HepG2 (cell line): ENCODE data around the gene STK4. TPM values are rescaled to one million over a fixed set of nuclear protein-coding genes. Genes with fewer than 3 reads are reported as not detected.

Experiments used
- CBX5 ChIP-seq: sonication (generic); formaldehyde crosslinking; IDR thresholded peaks from 2 replicates; pipeline ENCODE4 v1.4.0; 2020; ENCODE audit warnings: missing genetic modification reagents, borderline replicate concordance
- MBNL3 ChIP-seq: fragments of 250-450 bp; sonication (Bioruptor Pico); conservative IDR thresholded peaks from 2 replicates; pipeline ENCODE4 v1.8.0; 2022; ENCODE audit warnings: mild to moderate bottlenecking, inconsistent platforms
- PITX1 ChIP-seq: sonication (generic); formaldehyde crosslinking; IDR thresholded peaks from 2 replicates; pipeline ENCODE4 v1.5.1; 2020; ENCODE audit warnings: mild to moderate bottlenecking, missing genetic modification reagents
- RORA ChIP-seq: sonication (generic); formaldehyde crosslinking; IDR thresholded peaks from 2 replicates; pipeline ENCODE4 v1.5.0; 2020; ENCODE audit warnings: mild to moderate bottlenecking, missing genetic modification reagents, moderate library complexity
- SAP130 ChIP-seq: IDR thresholded peaks from 2 replicates; pipeline ENCODE4 v1.6.1; 2016; ENCODE audit warnings: low read depth
- SUZ12 ChIP-seq: fragments of 150-350 bp; IDR thresholded peaks from 2 replicates; pipeline ENCODE4 v1.6.1; 2014; ENCODE audit warnings: low read depth, low read length
- U2AF2 ChIP-seq: fragments of 200-400 bp; formaldehyde crosslinking; IDR thresholded peaks from 2 replicates; pipeline ENCODE4 v1.6.1; 2017; ENCODE audit warnings: low read depth, mild to moderate bottlenecking, low read length
- ZBTB7B ChIP-seq: sonication (generic); formaldehyde crosslinking; IDR thresholded peaks from 2 replicates; pipeline ENCODE4 v1.4.0; 2020; ENCODE audit warnings: missing genetic modification reagents
- ZFP36 ChIP-seq: fragments of 150-350 bp; IDR thresholded peaks from 2 replicates; pipeline ENCODE4 v1.6.1; 2018; ENCODE audit warnings: borderline replicate concordance, low read length, low read depth; ENCODE audit not compliant: partially characterized antibody
- ZNF234 ChIP-seq: sonication (generic); formaldehyde crosslinking; conservative IDR thresholded peaks from 2 replicates; pipeline ENCODE4 v1.5.1; 2020; ENCODE audit warnings: mild to moderate bottlenecking, missing genetic modification reagents
- ZNF33B ChIP-seq: sonication (generic); formaldehyde crosslinking; IDR thresholded peaks from 2 replicates; pipeline ENCODE4 v1.5.1; 2020; ENCODE audit warnings: mild to moderate bottlenecking, missing genetic modification reagents
- ZNF543 ChIP-seq: sonication (generic); formaldehyde crosslinking; IDR thresholded peaks from 2 replicates; pipeline ENCODE4 v1.4.0; 2020; ENCODE audit warnings: mild to moderate bottlenecking, missing genetic modification reagents
- polyA plus RNA-seq, 8 experiments: library from polyadenylated mRNA; depleted of rRNA in 3 of 8; stranded (reverse) in 7 of 8; unstranded in 1 of 8; fragments of >200 nt; fragmentation: Illumina TruSeq in 4 of 8; extraction: Trizol in 4 of 8; gene quantifications; 2 replicates each; pipeline versions ENCODE4 v1.2.1 to v1.2.3, GENCODE V29; 2011 to 2016; ENCODE audit warnings: low read depth in 4 of 8, missing spikeins in 1 of 8, mixed read lengths in 1 of 8; ENCODE audit not compliant: insufficient read depth in 1 of 8
- total RNA-seq, 5 experiments: library from RNA; depleted of rRNA; stranded (reverse); fragments of >200 nt; fragmentation: Illumina TruSeq; extraction: Trizol; gene quantifications; 2 replicates each; pipeline ENCODE4 v1.2.3, GENCODE V29; 2016; ENCODE audit warnings: low read depth in 1 of 5
- TF ChIP-seq, protein P1 (sequence below): sonication (generic); formaldehyde crosslinking; IDR thresholded peaks from one replicate; pipeline ENCODE4 v1.5.1; 2020; ENCODE audit warnings: mild to moderate bottlenecking, missing genetic modification reagents; ENCODE audit errors: not compliant biosample characterization
- TF ChIP-seq, protein P2 (sequence below): sonication (generic); formaldehyde crosslinking; IDR thresholded peaks from 2 replicates; pipeline ENCODE4 v1.4.0; 2020; ENCODE audit warnings: mild to moderate bottlenecking, missing genetic modification reagents

STK4 gene
- total and polyA plus RNA-seq, 2 of the 13 experiments (the other 11 are each of a cell fraction or from before 2014, with no cell fraction given): 25.6 to 38.3 TPM

DNA sequence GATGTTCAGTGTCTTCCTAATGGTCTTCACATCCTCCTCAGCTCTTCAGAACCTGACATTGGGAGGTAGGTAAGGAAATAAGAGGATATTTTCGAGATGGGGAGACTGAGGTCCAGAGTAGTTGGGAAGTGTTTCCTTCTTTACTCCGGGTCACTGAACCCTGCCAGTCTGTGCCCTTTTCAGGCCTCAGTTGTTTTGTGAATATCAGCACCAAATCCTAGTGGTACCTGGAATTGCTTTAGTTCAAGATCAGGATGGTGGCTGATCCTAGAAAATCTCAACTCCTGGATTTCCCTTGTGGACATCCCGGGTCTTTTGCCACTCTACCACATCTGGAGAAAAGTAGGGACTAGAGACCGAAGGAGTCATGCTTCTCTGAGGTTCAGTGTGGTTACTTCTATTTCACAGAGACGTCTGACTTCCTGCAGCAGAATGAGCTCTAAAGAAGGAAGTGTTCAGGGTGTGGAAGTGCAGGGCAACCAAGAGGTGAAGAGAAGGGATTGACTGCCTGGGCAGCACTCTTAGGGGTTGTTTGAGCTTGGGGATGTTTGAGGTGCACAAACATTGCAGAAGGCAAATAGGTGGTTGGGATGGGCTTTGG is 995 bp downstream of the STK4 start (continued):
- 0 out of 2 replicates have a peak, but pooled peaks have one; percentile 10 for TF ChIP-seq ZBTB7B (CRISPR knock-in tag)
- TF ChIP-seq RORA (CRISPR knock-in tag): no peak
- TF ChIP-seq, protein P1, sequence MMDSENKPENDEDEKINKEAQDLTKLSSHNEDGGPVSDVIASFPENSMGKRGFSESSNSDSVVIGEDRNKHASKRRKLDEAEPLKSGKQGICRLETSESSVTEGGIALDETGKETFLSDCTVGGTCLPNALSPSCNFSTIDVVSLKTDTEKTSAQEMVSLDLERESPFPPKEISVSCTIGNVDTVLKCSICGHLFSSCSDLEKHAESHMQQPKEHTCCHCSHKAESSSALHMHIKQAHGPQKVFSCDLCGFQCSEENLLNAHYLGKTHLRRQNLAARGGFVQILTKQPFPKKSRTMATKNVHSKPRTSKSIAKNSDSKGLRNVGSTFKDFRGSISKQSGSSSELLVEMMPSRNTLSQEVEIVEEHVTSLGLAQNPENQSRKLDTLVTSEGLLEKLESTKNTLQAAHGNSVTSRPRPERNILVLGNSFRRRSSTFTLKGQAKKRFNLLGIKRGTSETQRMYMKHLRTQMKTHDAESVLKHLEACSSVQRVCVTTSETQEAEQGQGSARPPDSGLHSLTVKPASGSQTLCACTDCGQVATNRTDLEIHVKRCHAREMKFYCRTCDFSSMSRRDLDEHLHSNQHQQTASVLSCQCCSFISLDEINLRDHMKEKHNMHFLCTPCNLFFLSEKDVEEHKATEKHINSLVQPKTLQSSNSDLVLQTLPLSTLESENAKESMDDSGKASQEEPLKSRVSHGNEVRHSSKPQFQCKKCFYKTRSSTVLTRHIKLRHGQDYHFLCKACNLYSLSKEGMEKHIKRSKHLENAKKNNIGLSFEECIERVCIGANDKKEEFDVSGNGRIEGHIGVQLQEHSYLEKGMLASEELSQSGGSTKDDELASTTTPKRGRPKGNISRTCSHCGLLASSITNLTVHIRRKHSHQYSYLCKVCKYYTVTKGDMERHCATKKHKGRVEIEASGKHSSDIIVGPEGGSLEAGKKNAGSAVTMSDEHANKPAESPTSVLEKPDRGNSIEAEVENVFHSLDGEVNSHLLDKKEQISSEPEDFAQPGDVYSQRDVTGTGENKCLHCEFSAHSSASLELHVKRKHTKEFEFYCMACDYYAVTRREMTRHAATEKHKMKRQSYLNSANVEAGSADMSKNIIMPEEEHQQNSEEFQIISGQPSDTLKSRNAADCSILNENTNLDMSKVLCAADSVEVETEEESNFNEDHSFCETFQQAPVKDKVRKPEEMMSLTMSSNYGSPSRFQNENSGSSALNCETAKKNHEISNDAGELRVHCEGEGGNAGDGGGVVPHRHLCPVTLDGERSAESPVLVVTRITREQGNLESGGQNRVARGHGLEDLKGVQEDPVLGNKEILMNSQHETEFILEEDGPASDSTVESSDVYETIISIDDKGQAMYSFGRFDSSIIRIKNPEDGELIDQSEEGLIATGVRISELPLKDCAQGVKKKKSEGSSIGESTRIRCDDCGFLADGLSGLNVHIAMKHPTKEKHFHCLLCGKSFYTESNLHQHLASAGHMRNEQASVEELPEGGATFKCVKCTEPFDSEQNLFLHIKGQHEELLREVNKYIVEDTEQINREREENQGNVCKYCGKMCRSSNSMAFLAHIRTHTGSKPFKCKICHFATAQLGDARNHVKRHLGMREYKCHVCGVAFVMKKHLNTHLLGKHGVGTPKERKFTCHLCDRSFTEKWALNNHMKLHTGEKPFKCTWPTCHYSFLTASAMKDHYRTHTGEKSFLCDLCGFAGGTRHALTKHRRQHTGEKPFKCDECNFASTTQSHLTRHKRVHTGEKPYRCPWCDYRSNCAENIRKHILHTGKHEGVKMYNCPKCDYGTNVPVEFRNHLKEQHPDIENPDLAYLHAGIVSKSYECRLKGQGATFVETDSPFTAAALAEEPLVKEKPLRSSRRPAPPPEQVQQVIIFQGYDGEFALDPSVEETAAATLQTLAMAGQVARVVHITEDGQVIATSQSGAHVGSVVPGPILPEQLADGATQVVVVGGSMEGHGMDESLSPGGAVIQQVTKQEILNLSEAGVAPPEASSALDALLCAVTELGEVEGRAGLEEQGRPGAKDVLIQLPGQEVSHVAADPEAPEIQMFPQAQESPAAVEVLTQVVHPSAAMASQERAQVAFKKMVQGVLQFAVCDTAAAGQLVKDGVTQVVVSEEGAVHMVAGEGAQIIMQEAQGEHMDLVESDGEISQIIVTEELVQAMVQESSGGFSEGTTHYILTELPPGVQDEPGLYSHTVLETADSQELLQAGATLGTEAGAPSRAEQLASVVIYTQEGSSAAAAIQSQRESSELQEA (CRISPR knock-in tag): no peak
- TF ChIP-seq ZNF33B (CRISPR knock-in tag): no peak
- no peak for TF ChIP-seq SUZ12
- no peak for TF ChIP-seq ZNF234 (CRISPR knock-in tag)
- no peak for TF ChIP-seq MBNL3 (CRISPR knock-in tag)
- no peak for TF ChIP-seq U2AF2
- no peak for TF ChIP-seq ZNF543 (CRISPR knock-in tag)
- no peak for TF ChIP-seq ZFP36
- no peak; the same call in 1 of the 2 replicates for TF ChIP-seq SAP130 (CRISPR knock-in tag)
- TF ChIP-seq CBX5 (CRISPR knock-in tag): no peak
- no peak for TF ChIP-seq PITX1 (CRISPR knock-in tag)
- TF ChIP-seq, protein P2, sequence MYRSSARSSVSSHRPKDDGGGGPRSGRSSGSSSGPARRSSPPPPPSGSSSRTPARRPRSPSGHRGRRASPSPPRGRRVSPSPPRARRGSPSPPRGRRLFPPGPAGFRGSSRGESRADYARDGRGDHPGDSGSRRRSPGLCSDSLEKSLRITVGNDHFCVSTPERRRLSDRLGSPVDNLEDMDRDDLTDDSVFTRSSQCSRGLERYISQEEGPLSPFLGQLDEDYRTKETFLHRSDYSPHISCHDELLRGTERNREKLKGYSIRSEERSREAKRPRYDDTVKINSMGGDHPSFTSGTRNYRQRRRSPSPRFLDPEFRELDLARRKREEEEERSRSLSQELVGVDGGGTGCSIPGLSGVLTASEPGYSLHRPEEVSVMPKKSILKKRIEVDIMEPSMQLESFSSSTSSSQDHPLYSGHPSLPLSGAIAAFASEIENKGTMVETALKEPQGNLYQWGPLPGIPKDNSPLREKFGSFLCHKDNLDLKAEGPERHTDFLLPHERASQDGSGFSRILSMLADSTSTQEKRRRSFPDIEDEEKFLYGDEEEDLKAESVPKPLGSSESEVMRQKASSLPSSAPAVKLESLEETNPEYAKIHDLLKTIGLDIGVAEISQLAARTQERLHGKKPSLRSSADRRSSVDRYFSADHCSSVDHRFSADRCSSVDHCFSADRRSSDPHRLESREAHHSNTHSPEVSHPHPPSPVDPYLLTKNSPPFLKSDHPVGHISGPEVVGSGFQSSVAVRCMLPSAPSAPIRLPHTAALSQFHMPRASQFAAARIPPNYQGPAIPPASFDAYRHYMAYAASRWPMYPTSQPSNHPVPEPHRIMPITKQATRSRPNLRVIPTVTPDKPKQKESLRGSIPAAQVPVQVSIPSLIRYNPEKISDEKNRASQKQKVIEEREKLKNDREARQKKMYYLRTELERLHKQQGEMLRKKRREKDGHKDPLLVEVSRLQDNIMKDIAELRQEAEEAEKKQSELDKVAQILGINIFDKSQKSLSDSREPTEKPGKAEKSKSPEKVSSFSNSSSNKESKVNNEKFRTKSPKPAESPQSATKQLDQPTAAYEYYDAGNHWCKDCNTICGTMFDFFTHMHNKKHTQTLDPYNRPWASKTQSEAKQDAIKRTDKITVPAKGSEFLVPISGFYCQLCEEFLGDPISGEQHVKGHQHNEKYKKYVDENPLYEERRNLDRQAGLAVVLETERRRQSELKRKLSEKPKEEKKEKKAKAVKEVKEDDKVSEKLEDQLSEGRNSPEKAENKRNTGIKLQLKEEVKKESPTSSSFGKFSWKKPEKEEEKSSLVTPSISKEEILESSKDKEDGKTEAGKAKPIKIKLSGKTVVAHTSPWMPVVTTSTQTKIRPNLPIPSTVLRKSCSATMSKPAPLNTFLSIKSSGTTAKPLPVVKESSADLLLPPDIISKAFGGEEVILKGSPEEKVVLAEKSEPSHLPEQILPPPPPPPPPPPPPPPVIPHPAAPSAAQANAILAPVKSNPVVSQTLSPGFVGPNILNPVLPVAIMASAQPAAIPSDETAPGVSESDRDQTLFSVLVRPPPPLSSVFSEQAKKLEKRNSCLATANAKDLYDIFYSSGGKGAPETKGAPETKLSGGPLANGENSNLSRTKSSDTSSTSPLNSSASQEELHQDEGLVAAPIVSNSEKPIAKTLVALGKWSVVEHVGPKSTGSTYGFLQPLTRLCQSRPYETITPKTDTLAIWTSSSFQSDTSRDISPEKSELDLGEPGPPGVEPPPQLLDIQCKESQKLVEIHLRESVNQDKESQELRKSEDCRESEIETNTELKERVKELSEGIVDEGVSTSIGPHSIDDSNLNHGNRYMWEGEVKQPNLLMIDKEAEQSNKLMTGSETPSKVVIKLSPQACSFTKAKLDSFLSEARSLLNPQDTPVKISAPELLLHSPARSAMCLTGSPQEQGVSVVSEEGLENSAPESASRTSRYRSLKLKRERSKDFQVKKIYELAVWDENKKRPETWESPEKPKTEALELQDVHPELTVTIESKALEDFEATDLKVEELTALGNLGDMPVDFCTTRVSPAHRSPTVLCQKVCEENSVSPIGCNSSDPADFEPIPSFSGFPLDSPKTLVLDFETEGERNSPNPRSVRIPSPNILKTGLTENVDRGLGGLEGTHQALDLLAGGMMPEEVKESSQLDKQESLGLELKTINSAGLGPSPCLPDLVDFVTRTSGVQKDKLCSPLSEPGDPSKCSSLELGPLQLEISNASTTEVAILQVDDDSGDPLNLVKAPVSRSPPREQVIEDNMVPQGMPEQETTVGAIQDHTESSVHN (CRISPR knock-in tag): no peak
